Hematopoietic multipotent progenitor cell treated with erythropoietin and hydrocortisone succinate and interleukin-3 and kit ligand, for 8 days (in vitro differentiated cells): ENCODE measurements around the gene PVALB.

Experiments used
- DNase-seq: peaks from one replicate; pipeline ENCODE4 v3.0.0-alpha.2; 2015

The PVALB gene, protein sequence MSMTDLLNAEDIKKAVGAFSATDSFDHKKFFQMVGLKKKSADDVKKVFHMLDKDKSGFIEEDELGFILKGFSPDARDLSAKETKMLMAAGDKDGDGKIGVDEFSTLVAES

DNA sequence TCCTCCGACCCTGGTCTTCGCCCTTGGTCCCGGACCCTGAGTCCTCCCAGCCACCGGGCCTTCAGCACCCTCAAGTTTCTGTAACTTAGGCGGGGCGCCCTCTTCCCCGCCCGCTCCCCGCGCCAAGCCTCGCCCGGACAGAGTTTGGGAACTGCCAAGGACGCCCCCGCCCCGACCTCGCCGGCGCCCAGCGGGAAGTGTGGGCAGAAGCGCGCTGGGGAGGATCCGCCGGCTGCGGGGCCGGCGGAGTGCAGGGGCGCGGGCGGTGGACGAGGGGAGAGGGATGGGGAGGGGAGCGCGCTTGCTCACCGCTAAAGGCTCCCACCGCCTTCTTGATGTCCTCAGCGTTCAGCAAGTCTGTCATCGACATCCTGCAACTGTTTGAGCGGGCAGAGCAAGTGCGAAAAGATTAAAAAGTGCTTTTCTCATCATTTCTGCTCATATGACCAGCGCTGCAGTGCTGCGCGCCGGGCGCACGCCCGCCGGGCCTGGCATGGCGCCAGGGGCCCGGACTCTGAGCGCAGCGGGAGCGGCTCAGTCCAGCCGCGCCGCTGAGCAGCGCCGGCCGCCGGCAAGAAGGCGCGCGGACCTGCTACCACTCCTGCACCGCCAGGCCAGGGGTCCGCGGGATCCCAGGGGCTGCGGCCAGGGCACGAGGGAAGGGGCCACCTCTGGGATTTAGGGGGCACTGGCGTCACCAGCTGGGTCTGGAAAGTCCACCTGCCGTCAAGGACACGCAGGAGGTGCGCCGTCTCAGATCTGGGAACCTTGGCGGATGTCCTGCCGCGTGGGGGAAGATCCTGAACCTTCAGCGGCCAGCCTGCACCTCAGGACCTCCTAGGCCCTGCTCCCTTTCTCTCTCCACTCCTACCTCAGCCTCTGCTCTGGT, at the start of gene PVALB:
Gene PVALB (minus strand): TSS at position 400 of the 889 bp plus-strand sequence. CDS start 30 bp downstream, at position 370.
- DNase-seq, result peak; percentile 65

DNA sequence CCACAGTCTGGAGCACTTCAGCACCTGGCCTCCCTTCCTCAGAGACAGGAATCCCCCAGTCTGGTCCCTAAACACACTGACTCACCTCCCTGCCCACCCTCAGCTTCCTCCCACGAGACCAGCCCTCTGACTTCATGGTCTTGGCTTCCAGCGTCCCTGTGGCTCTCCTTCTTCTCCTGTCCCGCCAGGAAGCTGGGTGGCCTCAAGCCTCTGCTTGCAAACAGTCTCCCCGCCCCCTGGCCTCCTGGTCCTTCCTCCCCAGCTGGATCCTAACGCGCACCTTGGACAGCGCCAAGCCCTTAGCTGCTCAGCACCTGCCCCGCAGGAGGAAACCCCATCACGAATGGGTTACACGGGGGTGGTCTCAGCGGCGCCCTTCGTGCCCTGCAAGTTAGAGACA, 48.5 kb upstream of the PVALB start:
- no peak for DNase-seq

DNA sequence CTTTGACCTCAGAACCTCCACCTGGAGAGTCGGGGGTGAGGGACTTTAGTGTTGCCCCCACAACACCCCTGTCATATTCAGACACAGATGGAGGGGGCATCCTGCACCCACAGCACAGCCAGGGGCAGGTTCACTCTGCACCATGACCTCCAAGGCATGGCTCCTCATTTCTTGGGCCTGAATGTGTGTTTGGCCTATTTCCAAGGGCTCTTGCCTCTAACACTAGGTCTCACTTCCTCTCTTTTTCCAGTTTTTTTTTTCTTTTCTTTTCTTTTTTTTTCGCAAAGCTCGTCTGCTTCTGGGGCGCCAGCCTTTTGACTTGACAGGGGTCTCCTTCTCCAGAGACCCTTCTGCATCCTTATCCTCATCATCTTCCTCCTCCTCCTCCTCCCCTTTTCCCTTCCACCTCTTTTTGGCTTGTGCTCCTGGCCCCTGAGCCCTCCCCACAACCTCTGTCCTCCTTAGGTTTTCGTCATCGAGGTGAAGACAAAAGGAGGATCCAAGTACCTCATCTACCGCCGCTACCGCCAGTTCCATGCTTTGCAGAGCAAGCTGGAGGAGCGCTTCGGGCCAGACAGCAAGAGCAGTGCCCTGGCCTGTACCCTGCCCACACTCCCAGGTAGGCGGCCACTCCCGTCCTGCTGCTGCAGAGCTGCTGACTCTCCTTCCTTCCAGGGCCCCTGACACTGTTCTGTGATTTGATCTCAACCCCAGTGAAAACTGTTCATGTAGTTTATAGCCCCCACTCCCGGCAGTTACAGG, 47.8 kb upstream of the PVALB start:
- DNase-seq, result no peak

DNA sequence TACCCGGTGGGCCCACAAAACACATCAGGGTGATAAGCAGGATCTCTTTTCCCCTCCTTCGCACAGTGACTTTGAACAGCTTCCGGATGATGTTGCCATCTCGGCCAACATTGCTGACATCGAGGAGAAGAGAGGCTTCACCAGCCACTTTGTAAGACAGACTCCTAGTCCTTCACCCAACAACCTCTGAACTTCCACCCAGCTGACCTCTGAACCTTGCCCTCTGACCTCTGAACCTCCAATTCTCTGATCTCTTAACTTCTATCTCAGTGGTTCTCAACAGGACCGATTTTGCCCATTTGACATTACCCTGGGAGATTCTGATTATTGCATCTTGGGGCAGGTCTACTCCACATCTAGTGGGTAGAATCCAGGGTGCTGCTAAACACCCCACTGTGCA, 47.1 kb upstream of the PVALB start:
- no peak for DNase-seq

DNA sequence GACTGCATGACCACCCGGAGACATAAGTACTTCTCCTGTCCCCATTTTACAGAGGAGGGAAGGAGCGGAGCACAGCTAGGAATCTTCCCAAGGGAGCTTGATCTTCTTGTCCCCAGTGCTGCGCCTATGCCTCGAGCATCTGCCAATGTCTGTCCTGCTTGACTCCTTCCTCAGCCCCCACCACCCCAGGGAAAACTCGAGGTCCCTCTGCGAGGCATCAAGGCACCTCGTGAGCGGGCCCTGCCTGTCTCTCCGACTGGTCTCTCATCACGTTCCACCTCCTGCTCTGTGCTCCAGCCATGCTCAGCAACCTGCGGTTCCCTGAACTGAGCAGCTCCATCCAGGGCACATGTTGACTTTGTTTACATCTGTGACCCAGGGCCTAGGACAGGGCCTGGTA, 46.4 kb upstream of the PVALB start:
- no peak for DNase-seq

DNA sequence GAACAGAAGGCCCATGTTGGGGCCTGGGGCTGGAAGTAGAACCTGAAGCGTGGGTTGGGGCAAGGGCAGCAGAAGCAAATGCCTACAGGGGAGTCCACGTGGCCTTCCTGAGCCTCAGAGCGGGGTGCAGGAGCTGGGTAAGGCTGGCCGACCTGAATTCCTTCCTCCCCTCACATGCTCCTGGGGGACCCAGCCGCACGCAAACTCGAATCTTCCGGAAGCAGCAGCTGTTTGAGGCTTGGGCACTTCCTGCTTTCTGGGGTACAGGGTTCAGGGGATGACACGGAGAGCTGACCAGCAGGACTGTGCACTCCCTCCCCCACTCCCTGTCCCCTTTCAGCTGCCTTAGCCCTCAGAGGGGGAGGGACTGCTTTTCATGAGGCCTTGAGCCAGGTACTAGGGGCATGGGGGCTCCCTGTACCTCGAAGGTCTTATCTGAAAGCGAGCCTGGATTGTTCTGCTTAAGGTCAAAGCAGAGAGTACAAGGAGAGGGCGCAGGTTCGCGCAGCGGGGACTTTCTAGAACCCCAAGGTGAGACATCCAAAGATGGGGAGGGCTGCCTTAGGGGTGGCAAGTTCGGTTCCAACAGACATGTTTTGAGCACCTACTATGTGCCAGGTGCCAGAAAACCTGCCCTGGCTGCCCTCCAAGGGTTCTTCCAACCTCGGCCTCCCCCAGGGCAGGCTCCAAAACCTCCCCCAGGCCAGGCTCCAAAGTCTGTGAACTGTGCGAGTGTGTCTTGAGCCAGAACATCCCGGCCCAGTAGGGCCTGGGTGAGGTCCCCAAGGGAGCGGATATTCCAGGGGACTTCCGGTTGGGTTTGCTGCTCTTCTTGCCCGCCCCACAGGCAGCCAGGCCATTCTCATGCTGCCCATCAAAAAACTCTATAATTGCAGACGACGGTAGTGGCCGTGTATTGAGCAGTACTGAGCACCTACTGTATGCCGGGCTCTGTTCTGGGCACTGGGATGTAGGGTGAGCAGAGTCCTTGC, 45.7 kb upstream of the PVALB start:
- DNase-seq, result peak; percentile 68

DNA sequence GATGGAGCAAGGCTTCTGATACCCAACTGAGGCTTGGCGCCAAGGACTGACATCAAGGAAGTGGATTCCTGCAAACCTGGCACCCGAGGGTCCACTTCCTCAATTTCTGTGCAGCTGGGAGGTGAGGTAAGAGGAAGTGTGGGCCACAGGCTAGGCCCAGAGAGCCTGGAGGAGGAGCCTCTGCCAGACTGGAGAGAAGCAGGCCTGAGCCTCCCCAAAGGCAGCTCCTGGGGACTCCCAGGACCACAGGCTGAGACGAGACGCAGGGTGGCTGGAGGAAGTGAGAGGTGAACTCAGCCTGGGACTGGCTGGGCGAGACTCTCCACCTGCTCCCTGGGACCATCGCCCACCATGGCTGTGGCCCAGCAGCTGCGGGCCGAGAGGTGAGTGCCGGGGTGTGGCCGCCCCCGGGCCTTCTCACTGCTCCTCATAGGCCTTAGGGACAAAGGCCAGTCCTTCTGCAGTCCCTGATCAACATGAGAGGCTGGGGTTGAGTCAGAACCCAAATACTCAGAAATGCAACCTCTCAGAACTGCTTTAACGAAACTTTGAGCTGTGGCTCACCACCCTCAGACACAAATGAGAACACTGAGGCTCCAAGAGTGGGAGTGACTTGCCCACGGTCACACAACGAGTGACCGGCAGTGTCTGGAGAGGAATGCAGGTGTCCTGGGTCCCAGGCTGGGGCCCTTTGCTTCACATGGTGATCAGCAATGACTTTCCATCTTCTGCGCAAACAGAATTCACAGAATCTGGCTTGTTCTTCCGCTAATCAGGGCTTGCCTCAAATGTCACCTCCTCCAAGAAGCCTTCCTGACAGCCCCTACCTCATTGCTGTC, 44.2 kb upstream of the PVALB start, which contains the start of gene NCF4:
Gene NCF4 (plus strand): TSS at position 186 of the 839 bp plus-strand sequence. CDS start 166 bp downstream, at position 352.
- DNase-seq, result peak; percentile 88

DNA sequence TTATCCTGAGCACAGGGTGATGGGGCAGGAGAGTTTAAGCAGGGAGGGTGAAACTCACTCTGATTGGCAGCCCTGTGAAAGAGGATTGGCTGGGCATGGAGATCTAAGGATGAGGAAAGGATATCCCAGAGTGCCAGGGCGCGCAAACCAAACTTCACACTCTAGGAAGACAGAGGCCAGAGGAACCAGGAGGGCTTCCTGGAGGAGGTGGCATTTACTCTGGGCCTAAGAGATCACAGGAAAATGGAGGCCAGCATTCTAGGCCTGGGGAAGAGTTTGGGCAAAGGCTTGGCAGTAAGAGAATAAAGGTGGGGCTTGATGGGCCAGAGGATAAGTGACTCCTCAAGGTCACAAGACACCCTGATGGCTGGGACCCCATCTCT, 43.6 kb upstream of the PVALB start:
- DNase-seq, result no peak

DNA sequence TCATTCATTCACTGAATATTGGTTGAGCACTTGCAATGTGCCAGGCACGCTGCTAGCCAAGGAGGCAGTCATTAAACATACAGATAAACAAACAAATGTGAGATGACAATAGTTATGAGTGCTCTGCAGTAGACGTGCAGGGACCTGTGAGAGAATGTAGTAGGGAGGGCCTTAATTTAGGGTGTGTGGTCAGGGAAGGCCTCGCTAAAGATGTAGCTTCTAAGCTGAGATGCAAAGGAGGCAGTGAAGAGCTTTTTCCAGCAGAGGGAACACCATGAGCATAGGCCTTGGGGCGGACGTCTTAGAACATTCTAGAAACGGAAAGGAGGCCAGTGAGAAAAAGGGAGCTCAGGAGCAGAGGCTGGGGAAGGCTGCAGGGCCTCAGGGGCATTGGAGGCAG, 43.2 kb upstream of the PVALB start:
- no peak for DNase-seq

DNA sequence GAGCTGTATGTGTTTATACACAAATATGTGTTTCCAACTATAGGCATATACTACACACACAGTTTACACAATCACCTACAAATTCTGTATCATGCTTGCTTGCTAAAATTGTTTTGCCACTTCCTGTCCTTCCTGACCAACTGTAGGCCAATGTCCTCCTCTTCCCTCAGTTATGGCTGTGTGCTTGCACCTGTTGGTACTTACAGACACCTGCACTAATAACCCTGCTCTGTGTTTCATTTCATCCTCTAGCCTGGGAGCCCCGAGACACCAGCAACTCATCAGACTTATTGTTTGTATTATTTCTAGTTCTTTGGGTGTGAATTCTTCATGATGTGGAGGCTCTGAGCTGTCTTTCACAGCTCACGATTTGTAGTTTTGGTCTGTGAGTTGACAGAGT, 42.1 kb upstream of the PVALB start:
- DNase-seq, result no peak

DNA sequence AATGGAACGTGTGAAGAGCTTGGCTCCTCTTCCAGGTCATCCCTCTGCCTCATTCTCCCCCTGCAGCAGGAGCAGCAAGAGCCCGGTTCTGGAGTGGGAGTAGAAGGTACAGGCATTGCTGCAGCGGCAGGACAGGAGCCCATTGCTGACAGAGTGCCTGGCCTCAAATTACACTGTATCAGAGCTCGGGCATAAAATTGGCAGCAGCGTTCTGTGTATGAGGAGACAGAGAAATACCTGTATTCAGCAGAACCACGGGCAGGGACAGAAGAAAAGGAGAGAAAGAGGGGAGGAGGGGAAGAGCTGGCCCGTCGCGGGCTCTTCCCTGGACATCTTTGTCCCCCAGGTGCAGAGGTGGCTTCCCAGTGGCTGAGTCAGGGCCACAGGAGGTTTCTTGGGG, 41.3 kb upstream of the PVALB start:
- no peak for DNase-seq

DNA sequence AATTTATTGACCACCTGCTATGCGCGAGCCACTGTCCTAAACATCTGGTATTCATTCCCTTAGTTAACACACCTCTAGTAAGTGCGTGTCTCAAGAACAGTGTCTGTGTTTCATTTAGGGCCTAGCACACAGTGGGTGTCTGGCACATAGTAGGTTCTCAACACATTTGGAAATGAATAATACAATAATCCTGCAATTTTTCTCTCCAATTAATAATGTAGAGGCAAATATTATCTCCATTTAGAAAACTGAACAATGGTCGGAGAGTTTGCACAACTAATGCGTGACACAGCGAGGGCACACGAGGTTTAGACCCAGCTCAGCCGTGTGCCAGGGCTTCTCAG, 39.9 kb upstream of the PVALB start:
- DNase-seq, result no peak

DNA sequence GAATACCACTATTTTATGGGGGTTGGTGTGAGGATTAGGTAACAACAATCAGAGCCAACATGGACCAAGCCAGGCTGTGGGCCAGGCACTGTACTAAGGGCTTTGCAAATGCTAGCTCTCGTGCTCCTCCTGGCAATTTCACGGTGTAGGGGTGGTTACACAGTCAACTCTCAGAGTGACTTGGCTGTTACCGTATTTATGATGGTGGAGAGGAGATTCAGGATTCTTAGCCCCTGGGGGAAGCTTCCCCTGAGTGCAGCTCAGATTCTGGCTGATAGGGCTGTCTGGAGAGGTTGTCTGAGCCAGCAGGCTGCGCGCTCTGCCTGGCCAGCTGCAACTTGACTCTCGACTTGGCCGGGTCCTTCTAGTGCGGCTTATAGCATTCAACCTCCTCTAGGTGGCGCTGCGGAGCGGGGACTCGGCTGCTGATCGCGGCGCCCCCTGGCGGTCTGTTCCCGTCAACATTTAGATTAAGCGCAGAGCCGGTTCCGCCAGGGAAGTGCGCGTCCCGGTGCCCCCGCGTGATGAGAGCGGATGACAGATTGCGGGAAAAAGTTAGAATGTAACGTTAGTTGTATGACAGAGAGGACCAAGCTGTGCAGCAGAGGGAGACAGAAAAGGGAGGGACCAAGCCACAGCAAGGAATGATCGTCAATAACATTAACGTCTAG, 39.4 kb upstream of the PVALB start:
- peak; percentile 92 for DNase-seq

DNA sequence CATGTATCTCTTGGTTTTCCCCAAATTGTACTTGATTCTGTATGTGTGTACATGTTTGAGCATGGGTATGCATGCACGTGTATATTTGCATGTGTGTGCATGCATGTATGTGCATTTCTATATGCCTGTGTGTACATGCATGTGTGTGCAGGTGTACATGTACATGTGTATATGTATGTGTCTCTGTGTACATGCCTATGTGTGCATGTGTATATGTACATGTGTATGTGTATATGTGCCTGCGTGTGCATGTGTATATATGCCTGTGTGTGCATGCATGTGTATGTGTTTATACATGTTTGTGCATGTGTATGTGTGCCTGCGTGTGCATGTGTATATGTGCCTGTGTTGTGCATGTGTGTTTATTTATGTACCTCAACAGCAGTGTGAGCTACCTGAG, 38.6 kb upstream of the PVALB start:
- DNase-seq, result no peak

DNA sequence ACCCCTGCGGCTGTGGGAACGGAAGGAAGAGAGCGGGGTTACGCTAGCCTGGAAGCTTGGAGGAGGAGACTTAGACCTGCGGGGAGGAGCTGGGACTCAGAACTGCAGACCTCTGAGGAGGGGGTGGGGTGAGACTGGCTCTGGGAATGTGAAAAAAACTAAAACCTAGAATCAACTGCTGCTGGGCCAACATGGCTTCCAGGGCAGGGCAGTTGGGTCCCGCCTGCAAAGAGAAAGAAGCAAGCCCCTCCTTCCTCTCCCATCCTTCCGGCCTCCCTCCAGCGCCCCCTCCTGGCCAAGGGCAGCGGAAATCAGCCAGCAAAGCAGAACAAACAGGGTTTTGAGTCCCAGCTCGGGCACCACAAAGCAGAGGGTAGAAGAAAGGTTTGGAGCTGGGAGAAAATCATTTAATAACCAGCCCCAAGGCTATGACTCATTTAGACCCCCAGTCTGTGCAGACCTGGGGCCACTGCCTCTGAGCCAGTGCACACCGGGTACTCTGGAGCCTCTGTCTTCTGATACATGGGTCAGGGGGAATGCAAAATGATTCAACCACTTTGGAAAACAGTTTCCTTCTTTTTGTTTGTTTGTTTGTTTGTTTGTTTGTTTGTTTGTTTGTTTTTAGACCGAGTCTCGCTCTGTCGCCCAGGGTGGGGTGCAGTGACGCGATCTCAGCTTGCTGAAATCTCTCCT, 36.7 kb upstream of the PVALB start:
- DNase-seq, result peak; percentile 90

DNA sequence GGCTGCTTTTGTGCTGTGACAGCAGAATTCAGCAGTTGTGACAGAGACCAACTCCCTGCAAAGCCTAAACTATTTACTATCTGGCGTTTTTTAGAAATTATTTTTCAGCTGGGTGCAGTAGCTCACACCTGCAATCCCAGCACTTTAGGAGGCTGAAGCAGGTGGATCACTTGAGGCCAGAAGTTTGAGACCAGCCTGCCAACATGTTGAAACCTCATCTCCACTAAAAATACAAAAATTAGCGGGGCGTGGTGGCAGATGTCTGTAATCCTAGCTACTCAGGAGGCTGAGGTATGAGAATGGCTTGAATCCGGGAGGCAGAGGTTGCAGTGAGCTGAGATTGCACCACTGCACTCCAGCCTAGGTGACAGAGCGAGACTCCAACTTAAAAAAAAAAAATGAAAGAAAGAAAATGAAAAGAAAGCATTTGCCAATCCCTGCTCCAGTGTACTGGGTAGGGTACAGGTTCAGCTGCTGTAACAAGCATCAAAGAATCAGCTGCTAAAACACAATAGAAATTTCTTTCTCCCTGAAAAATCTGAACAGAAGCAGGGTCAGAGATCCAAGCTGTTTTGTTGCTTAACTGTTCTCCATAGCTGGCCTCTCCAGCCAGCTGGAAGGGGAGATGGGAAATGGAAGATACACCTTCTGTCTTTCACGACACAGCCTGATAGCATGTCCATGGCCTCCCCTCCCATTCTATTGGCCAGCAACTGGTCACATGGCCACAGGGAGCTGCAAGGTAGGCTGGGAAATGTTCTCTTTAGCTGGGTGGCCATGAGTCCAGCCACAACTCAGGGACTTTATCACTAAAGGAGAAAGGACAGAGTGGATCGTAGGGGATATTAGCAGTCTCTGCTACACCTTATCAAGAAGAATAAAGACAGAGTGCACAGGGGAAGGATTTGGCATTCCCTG, 35.5 kb upstream of the PVALB start:
- DNase-seq, result no peak

DNA sequence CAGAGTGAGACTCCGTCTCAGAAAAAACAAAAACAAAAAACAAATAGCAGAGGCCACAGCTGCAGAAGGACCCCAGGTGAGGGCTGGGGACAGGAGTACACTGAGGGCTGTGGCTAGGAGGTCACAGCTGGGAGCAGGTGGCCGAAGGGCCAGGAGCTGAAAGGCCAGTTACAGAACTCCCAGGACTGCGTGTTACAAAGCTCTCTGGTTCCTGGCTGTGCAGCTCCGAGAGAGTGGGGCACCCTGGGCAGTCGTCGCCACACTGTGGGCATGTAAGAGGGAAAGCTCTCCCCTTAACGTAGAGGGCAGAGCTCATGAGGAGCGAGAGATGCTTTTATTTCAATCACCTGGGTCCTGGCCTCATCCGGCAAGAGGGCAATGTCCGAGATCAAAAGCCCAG, 33.8 kb upstream of the PVALB start:
- no peak for DNase-seq

DNA sequence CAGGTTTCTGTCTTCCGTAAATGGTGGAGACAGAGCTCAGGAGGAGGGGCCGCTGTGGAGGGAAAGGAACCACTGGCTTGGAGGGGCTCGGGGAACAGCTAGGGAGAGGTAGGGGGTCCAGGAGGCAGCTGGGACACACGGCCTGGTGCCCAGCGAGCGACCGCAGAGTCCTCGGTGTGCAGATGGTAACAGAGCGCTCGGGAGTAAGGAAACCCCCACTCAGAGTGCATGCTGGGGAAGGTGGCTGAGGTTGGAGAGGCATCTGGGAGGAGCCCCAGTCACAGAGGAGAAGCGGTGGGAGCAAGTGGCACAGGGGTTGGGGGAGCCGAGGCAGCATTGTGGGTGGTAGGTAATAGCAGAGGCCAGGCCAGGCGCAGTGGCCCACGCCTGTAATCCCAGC, 33.2 kb upstream of the PVALB start:
- no peak for DNase-seq

DNA sequence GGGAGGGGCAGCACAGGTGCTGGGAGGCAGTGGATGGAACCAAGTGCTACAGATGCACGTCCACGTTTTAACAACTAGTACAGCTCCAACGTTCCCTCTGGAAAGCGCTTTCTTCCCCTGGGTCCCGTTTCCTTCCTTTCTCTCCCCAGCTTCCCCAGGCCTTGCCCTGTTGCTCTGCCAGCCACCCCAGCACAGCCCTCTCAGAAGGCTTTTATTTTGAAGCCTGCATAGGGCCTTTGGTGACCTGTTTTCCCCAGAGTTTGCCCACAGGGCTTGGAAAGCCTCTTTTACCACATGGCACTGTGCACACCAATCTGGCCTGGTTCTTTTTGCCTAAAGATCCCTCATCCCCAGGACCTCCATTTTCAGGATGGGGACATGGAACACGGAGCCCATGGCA, 30.1 kb upstream of the PVALB start:
- DNase-seq, result no peak
